ENCODE results near the gene TRMT11. TPM values are rescaled to one million over a fixed set of nuclear protein-coding genes. Genes with fewer than 3 reads are reported as not detected.

Gene TRMT11
- total and polyA plus RNA-seq, 10 of the 15 experiments (the other 5 are each of a cell fraction or from before 2014, with no cell fraction given): 34.0 to 81.1 (median 43.7) TPM

DNA sequence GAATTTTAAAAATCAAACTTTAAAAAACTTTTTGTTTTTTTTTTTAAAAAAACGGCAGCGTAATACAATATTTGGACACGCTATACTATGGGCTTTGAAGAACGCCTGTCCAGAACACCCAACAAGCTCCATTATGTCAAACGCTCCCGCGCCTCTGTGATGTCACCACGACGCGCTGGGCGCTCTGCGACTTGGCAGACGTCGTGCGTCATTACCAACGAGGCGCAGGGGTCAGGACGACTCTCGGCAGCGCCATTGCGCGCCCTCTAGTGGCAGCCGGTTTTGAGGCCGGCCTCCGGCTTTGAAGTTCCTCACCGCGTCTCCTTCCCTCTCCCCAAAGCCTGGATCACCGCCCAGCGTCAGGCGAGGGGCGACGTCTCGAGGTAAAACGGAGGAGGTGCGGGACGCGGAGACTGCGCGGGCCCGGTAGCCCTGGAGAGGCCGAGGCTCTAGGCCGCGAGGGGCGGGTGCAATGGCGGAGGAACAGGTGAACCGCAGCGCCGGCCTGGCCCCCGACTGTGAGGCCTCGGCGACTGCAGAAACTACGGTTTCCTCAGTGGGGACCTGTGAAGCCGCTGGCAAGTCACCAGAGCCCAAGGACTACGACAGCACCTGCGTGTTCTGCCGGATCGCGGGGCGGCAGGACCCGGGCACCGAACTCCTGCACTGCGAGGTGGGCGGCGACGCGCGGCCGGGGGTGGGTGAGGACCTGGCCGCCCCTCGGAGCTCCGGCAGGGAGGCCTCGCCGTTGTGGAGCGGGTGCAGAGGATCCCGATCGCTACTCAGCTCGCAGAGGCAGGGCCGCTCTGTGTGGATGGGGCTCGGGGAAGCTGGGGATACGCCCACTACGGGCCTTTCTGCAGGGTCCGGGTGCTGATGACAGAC lies 29.6 kb upstream of the TRMT11 start, which contains the start of gene HINT3:
Gene HINT3 (plus strand): TSS at position 265 of the 885 bp plus-strand sequence. CDS start 208 bp downstream, at position 473.
- Histone ChIP-seq H4K20me1 (ENCODE audit: control insufficient read depth, insufficient read depth) (no peaks in the 10 kb centered on the region), H3K4me2 (ENCODE audit: control insufficient read depth, insufficient read depth) (peak within 1 kb of the TSS; percentile 70), H2AFZ (ENCODE audit: control insufficient read depth, low read depth, low read length) (peak within 1 kb of the TSS; percentile 97), H3K36me3 (ENCODE audit: control insufficient read depth in 2 of 2, insufficient read depth in 2 of 2, low read length in 1 of 2) (no peaks in the 10 kb centered on the region), H3K79me2 (ENCODE audit: control insufficient read depth, insufficient read depth, low read length) (peaks cover 17% of the 10 kb centered on the region), H3K9me3 (replicated peaks; ENCODE audit: control insufficient read depth, insufficient read depth, low read length) (no peaks in the 10 kb centered on the region), H3K27me3 (replicated peaks in 1 of 2; ENCODE audit: control insufficient read depth in 2 of 2, insufficient read depth in 2 of 2, low read length in 1 of 2) (no peaks in the 10 kb centered on the region), H3K4me3 (peak within 1 kb of the TSS; percentile 82), H3K4me1 (ENCODE audit: control insufficient read depth, insufficient read depth, low read length) (peaks cover 7% of the 10 kb centered on the region), H3K9ac (ENCODE audit: control insufficient read depth, insufficient read depth, low read length) (peak within 1 kb of the TSS; percentile 91), H3K27ac (ENCODE audit: control insufficient read depth, insufficient read depth) (peak within 1 kb of the TSS; percentile 88)
- WGBS (ENCODE audit: insufficient coverage, insufficient replicate concordance, low lambda C conversion rate, missing lambda C conversion rate): 1% methylated on average over 81 of the region's 82 CpGs
- RAD21 ChIA-PET (ENCODE audit: unreplicated experiment): interaction anchor here (0.6 to 6.2 kb wide), 35 partner anchors 9 to 203 kb away, joined by 3 to 91 read pairs (median 5); partner anchors contain the start of genes NCOA7 and TRMT11
- intact Hi-C loops (cut with micrococcal nuclease; ENCODE audit: unreplicated experiment): loop anchor here (1.0 to 5.0 kb wide), 5 partner anchors 50 to 644 kb away; partner anchors contain the start of gene NCOA7
- DNase-seq (ENCODE audit: low read depth, low spot score): peak; percentile 83
- CTCF ChIA-PET: interaction anchor here (0.6 to 15.3 kb wide), 51 partner anchors 8 to 648 kb away, joined by 3 to 505 read pairs (median 5); partner anchors contain the start of genes NCOA7 and TRMT11
- FAIRE-seq: peak; percentile 99
- BruUV-seq (replicated peaks): no TSS peak
- POLR2A ChIA-PET: interaction anchor here (0.6 to 3.7 kb wide), 11 partner anchors 30 to 673 kb away, joined by 3 to 17 read pairs (median 6); partner anchors contain the start of genes NCOA7 and TRMT11
- ATAC-seq: peak; percentile 85
- SMC1A ChIA-PET (ENCODE audit: uncharacterized antibody, unreplicated experiment): interaction anchor here (0.6 to 9.8 kb wide), 38 partner anchors 8 to 641 kb away, joined by 3 to 179 read pairs (median 4); partner anchors contain the start of genes NCOA7 and TRMT11
- in situ Hi-C loops (cut with MboI): loop anchor here (5.0 kb wide), 1 partner anchor 169 kb away; no protein-coding TSS in a partner anchor
- peak; percentile 36; the same call in 1 of the 2 replicates for TF ChIP-seq MLLT1 (IDR thresholded peaks at IDR 0.05)
- 0 out of 2 replicates have a peak, but pooled peaks have one; percentile 29 for TF ChIP-seq ESRRA (IDR thresholded peaks at IDR 0.05; ENCODE audit: low read length)
- TF ChIP-seq TCF12 (IDR thresholded peaks at IDR 0.05; ENCODE audit: low read depth, low read length): peak; percentile 12; the same call in 1 of the 2 replicates
- peak; percentile 66; the same call in 1 of the 2 replicates for TF ChIP-seq CBFB (IDR thresholded peaks at IDR 0.05; ENCODE audit: low read depth)
- TF ChIP-seq FOXM1 (IDR thresholded peaks at IDR 0.05; ENCODE audit: low read depth, low read length): peak; percentile 63; the same call in 1 of the 2 replicates
- peak; percentile 36; the same call in 1 of the 2 replicates for TF ChIP-seq CHD2 (IDR thresholded peaks at IDR 0.05; ENCODE audit: borderline replicate concordance, low read depth, low read length)
- TF ChIP-seq HCFC1 (IDR thresholded peaks at IDR 0.05; ENCODE audit: low read length): peak; percentile 46; the same call in 1 of the 2 replicates
- peak; percentile 95 for TF ChIP-seq ZNF687 (IDR thresholded peaks at IDR 0.05)
- TF ChIP-seq SMAD5 (IDR thresholded peaks at IDR 0.05; ENCODE audit: low read depth): no peak
- TF ChIP-seq, protein P1, sequence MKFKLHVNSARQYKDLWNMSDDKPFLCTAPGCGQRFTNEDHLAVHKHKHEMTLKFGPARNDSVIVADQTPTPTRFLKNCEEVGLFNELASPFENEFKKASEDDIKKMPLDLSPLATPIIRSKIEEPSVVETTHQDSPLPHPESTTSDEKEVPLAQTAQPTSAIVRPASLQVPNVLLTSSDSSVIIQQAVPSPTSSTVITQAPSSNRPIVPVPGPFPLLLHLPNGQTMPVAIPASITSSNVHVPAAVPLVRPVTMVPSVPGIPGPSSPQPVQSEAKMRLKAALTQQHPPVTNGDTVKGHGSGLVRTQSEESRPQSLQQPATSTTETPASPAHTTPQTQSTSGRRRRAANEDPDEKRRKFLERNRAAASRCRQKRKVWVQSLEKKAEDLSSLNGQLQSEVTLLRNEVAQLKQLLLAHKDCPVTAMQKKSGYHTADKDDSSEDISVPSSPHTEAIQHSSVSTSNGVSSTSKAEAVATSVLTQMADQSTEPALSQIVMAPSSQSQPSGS (IDR thresholded peaks at IDR 0.05; ENCODE audit: low read length): peak; percentile 69; the same call in 1 of the 2 replicates
- TF ChIP-seq MXI1 (IDR thresholded peaks at IDR 0.05; ENCODE audit: low read depth, low read length): peak; percentile 47; the same call in 1 of the 2 replicates
- TF ChIP-seq RB1 (IDR thresholded peaks at IDR 0.05; ENCODE audit: borderline replicate concordance): peak; percentile 83; the same call in 1 of the 2 replicates
- peak; percentile 97 for TF ChIP-seq TCF7 (IDR thresholded peaks at IDR 0.05; ENCODE audit: borderline replicate concordance)
- peak; percentile 58; the same call in 1 of the 2 replicates for TF ChIP-seq RFX5 (IDR thresholded peaks at IDR 0.05; ENCODE audit: low read depth, low read length)
- TF ChIP-seq TAF1 (IDR thresholded peaks at IDR 0.05; ENCODE audit: borderline replicate concordance, low read depth, low read length): no peak
- peak; percentile 65 for TF ChIP-seq IRF4 (IDR thresholded peaks at IDR 0.05; ENCODE audit: low read depth, low read length)
